ENCODE measurements around the gene CENPU.

The CENPU gene

GRCh38 chr4:184693056-184693455 is 40.8 kb downstream of the CENPU start:
- Mint-ChIP-seq H3K27ac (ENCODE audit: low read depth) (peak overlapping the region; percentile 10), H3K9me3 (no peaks in the 10 kb centered on the region), H3K27me3 (no peaks in the 10 kb centered on the region), H3K4me3 (no peak overlapping the region), H3K4me1 (no peaks in the 10 kb centered on the region), H3K36me3 (ENCODE audit: insufficient read depth) (peaks cover 22% of the 10 kb centered on the region)
- DNase-seq (ENCODE audit: low spot score in 2 of 2) (no peak), ATAC-seq (replicated peaks; ENCODE audit: extremely low read depth, poor library complexity, severe bottlenecking) (no peak)

GRCh38 chr4:184689681-184690080 is 44.2 kb downstream of the CENPU start:
- no peak overlapping the region for H3K4me3 Mint-ChIP-seq
- no peaks in the 10 kb centered on the region for H3K9me3 Mint-ChIP-seq
- DNase-seq (ENCODE audit: low spot score in 2 of 2) (no peak), ATAC-seq (replicated peaks; ENCODE audit: extremely low read depth, poor library complexity, severe bottlenecking) (no peak)
- no peaks in the 10 kb centered on the region for H3K27me3 Mint-ChIP-seq
- no peak overlapping the region for H3K27ac Mint-ChIP-seq (ENCODE audit: low read depth)
- H3K36me3 Mint-ChIP-seq (ENCODE audit: insufficient read depth) = peaks cover 19% of the 10 kb centered on the region
- H3K4me1 Mint-ChIP-seq = peaks cover under 1% of the 10 kb centered on the region

- H3K36me3 Mint-ChIP-seq (ENCODE audit: insufficient read depth) = peaks cover 14% of the 10 kb centered on the region
- no peak for ATAC-seq (replicated peaks; ENCODE audit: extremely low read depth, poor library complexity, severe bottlenecking)
- H3K4me3 Mint-ChIP-seq = no peak overlapping the region
- no peak overlapping the region for H3K27ac Mint-ChIP-seq (ENCODE audit: low read depth)
- DNase-seq (ENCODE audit: low spot score in 2 of 2) = no peak
- peaks cover 6% of the 10 kb centered on the region for H3K4me1 Mint-ChIP-seq
- no peaks in the 10 kb centered on the region for H3K9me3 Mint-ChIP-seq
- no peaks in the 10 kb centered on the region for H3K27me3 Mint-ChIP-seq
These were observed 45.4 kb downstream of the CENPU start for GRCh38 chr4:184688447-184688846.

- no peak for ATAC-seq (replicated peaks; ENCODE audit: extremely low read depth, poor library complexity, severe bottlenecking)
- no peak overlapping the region for H3K27ac Mint-ChIP-seq (ENCODE audit: low read depth)
These were observed 45.9 kb downstream of the CENPU start for GRCh38 chr4:184688005-184688404.

GRCh38 chr4:184684491-184685189 is 49.3 kb downstream of the CENPU start:
- Mint-ChIP-seq H3K9me3 (no peaks in the 10 kb centered on the region), H3K27ac (ENCODE audit: low read depth) (no peak overlapping the region), H3K4me1 (peaks cover 6% of the 10 kb centered on the region), H3K27me3 (no peaks in the 10 kb centered on the region), H3K36me3 (ENCODE audit: insufficient read depth) (peaks cover 4% of the 10 kb centered on the region), H3K4me3 (no peak overlapping the region)
- ATAC-seq (replicated peaks; ENCODE audit: extremely low read depth, poor library complexity, severe bottlenecking) (peak; percentile 43), DNase-seq (ENCODE audit: low spot score in 2 of 2) (no peak)

More at GRCh38 chr4:184688005-184688404, 45.9 kb downstream of the CENPU start:
- Mint-ChIP-seq H3K36me3 (ENCODE audit: insufficient read depth) (peaks cover 12% of the 10 kb centered on the region), H3K4me3 (no peak overlapping the region), H3K9me3 (no peaks in the 10 kb centered on the region), H3K27me3 (no peaks in the 10 kb centered on the region), H3K4me1 (peaks cover 6% of the 10 kb centered on the region)
- no peak for DNase-seq (ENCODE audit: low spot score in 2 of 2)

GRCh38 chr4:184681916-184682315 is 52.0 kb downstream of the CENPU start:
- no peak for DNase-seq (ENCODE audit: low spot score in 2 of 2)
- H3K27me3 Mint-ChIP-seq = no peaks in the 10 kb centered on the region
- peaks cover 6% of the 10 kb centered on the region for H3K4me1 Mint-ChIP-seq
- no peaks in the 10 kb centered on the region for H3K9me3 Mint-ChIP-seq
- ATAC-seq (replicated peaks; ENCODE audit: extremely low read depth, poor library complexity, severe bottlenecking) = no peak
- no peak overlapping the region for H3K4me3 Mint-ChIP-seq
- H3K36me3 Mint-ChIP-seq (ENCODE audit: insufficient read depth) = peaks cover 1% of the 10 kb centered on the region
- H3K27ac Mint-ChIP-seq (ENCODE audit: low read depth) = no peak overlapping the region

GRCh38 chr4:184680698-184681097 is 53.2 kb downstream of the CENPU start:
- no peak overlapping the region for H3K4me3 Mint-ChIP-seq
- H3K9me3 Mint-ChIP-seq = no peaks in the 10 kb centered on the region

GRCh38 chr4:184675821-184676492 is 57.9 kb downstream of the CENPU start:
- Mint-ChIP-seq H3K4me3 (no peak overlapping the region), H3K9me3 (no peaks in the 10 kb centered on the region), H3K36me3 (ENCODE audit: insufficient read depth) (peaks cover 11% of the 10 kb centered on the region), H3K27ac (ENCODE audit: low read depth) (no peak overlapping the region), H3K27me3 (no peaks in the 10 kb centered on the region), H3K4me1 (no peaks in the 10 kb centered on the region)
- no peak for ATAC-seq (replicated peaks; ENCODE audit: extremely low read depth, poor library complexity, severe bottlenecking)
- DNase-seq (ENCODE audit: low spot score in 2 of 2) = no peak

More at GRCh38 chr4:184680698-184681097, 53.2 kb downstream of the CENPU start:
- Mint-ChIP-seq H3K27ac (ENCODE audit: low read depth) (no peak overlapping the region), H3K36me3 (ENCODE audit: insufficient read depth) (no peaks in the 10 kb centered on the region), H3K4me1 (peaks cover 6% of the 10 kb centered on the region), H3K27me3 (no peaks in the 10 kb centered on the region)
- DNase-seq (ENCODE audit: low spot score in 2 of 2) (no peak), ATAC-seq (replicated peaks; ENCODE audit: extremely low read depth, poor library complexity, severe bottlenecking) (no peak)

GRCh38 chr4:184675018-184675417 is 58.9 kb downstream of the CENPU start:
- Mint-ChIP-seq H3K4me1 (peaks cover 2% of the 10 kb centered on the region), H3K36me3 (ENCODE audit: insufficient read depth) (peaks cover 15% of the 10 kb centered on the region), H3K27ac (ENCODE audit: low read depth) (no peak overlapping the region), H3K9me3 (no peaks in the 10 kb centered on the region), H3K27me3 (no peaks in the 10 kb centered on the region), H3K4me3 (no peak overlapping the region)
- no peak for DNase-seq (ENCODE audit: low spot score in 2 of 2)
- ATAC-seq (replicated peaks; ENCODE audit: extremely low read depth, poor library complexity, severe bottlenecking) = no peak

GRCh38 chr4:184674011-184674410 is 59.9 kb downstream of the CENPU start:
- no peak for ATAC-seq (replicated peaks; ENCODE audit: extremely low read depth, poor library complexity, severe bottlenecking)
- Mint-ChIP-seq H3K4me1 (peaks cover 12% of the 10 kb centered on the region), H3K36me3 (ENCODE audit: insufficient read depth) (peaks cover 15% of the 10 kb centered on the region), H3K27me3 (no peaks in the 10 kb centered on the region), H3K9me3 (no peaks in the 10 kb centered on the region), H3K4me3 (no peak overlapping the region), H3K27ac (ENCODE audit: low read depth) (no peak overlapping the region)
- no peak for DNase-seq (ENCODE audit: low spot score in 2 of 2)

- Mint-ChIP-seq H3K4me1 (peaks cover 25% of the 10 kb centered on the region), H3K27ac (ENCODE audit: low read depth) (no peak overlapping the region), H3K36me3 (ENCODE audit: insufficient read depth) (peaks cover 16% of the 10 kb centered on the region), H3K4me3 (no peak overlapping the region), H3K27me3 (no peaks in the 10 kb centered on the region), H3K9me3 (no peaks in the 10 kb centered on the region)
- no peak for DNase-seq (ENCODE audit: low spot score in 2 of 2)
- ATAC-seq (replicated peaks; ENCODE audit: extremely low read depth, poor library complexity, severe bottlenecking) = no peak
These were observed 61.2 kb downstream of the CENPU start for GRCh38 chr4:184672741-184673140.

GRCh38 chr4:184671101-184671500 is 62.8 kb downstream of the CENPU start:
- H3K27me3 Mint-ChIP-seq = no peaks in the 10 kb centered on the region
- DNase-seq (ENCODE audit: low spot score in 2 of 2) (no peak), ATAC-seq (replicated peaks; ENCODE audit: extremely low read depth, poor library complexity, severe bottlenecking) (no peak)
- H3K36me3 Mint-ChIP-seq (ENCODE audit: insufficient read depth) = peaks cover 18% of the 10 kb centered on the region
- no peak overlapping the region for H3K4me3 Mint-ChIP-seq
- H3K27ac Mint-ChIP-seq (ENCODE audit: low read depth) = no peak overlapping the region
- peaks cover 29% of the 10 kb centered on the region for H3K4me1 Mint-ChIP-seq
- no peaks in the 10 kb centered on the region for H3K9me3 Mint-ChIP-seq

- ATAC-seq (replicated peaks; ENCODE audit: extremely low read depth, poor library complexity, severe bottlenecking) = no peak
- H3K4me1 Mint-ChIP-seq = peaks cover 29% of the 10 kb centered on the region
- H3K9me3 Mint-ChIP-seq = no peaks in the 10 kb centered on the region
- no peaks in the 10 kb centered on the region for H3K27me3 Mint-ChIP-seq
- peak overlapping the region; percentile 93 for H3K27ac Mint-ChIP-seq (ENCODE audit: low read depth)
- peak overlapping the region; percentile 36 for H3K4me3 Mint-ChIP-seq
- H3K36me3 Mint-ChIP-seq (ENCODE audit: insufficient read depth) = peaks cover 16% of the 10 kb centered on the region
- no peak for DNase-seq (ENCODE audit: low spot score in 2 of 2)
These were observed 64.6 kb downstream of the CENPU start for GRCh38 chr4:184669251-184669650.

Data from central memory CD8-positive, alpha-beta T cell (primary cell).